ENCODE data around the gene SALL4. TPM values are rescaled to one million over a fixed set of nuclear protein-coding genes. Genes with fewer than 3 reads are reported as not detected.
A peak's percentile ranks its signal among the peaks of the same experiment; 100 is the strongest.

The SALL4 gene
- total RNA-seq = 100 to 1,000 TPM; 333 to 397 TPM
- 49.1 TPM for polyA plus RNA-seq (2013, experiment 1 of 2)
- polyA plus RNA-seq (2013, experiment 2 of 2) = 49.8 TPM
- long read RNA-seq, experiment 1, full-length matches to known transcripts = 8 of 38 reads
- long read RNA-seq, experiment 1, partial matches to known transcripts = 13 of 38 reads
- long read RNA-seq, experiment 1, other reads (novel, unspliced or antisense) = 17 of 38 reads
- long read RNA-seq, experiment 2, full-length matches to known transcripts = 128 of 206 reads
- long read RNA-seq, experiment 2, partial matches to known transcripts = 49 of 206 reads
- long read RNA-seq, experiment 2, other reads (novel, unspliced or antisense) = 29 of 206 reads
- long read RNA-seq, experiment 3, full-length matches to known transcripts = 1,111 of 1,299 reads
- long read RNA-seq, experiment 3, partial matches to known transcripts = 91 of 1,299 reads
- long read RNA-seq, experiment 3, other reads (novel, unspliced or antisense) = 97 of 1,299 reads
- long read RNA-seq, experiment 4, partial matches to known transcripts = 3 of 15 reads
- long read RNA-seq, experiment 4, other reads (novel, unspliced or antisense) = 9 of 15 reads

GRCh38 chr20:51802170-51802751, at the start of gene SALL4:
Gene SALL4, minus strand, starts transcription at chr20:51802521. Its CDS starts 113 bp downstream, at chr20:51802408.
- no peaks in the 10 kb centered on the region for H3K9me3 Mint-ChIP-seq
- peaks cover 43% of the 10 kb centered on the region for H3K4me1 Mint-ChIP-seq
- H3K27me3 Mint-ChIP-seq (ENCODE audit: insufficient read depth) = no peaks in the 10 kb centered on the region
- Histone ChIP-seq H3K4me1 (ENCODE audit: control insufficient read depth, insufficient read depth, low read length) (peaks cover 10% of the 10 kb centered on the region), H3K27me3 (ENCODE audit: control insufficient read depth, insufficient read depth, low read length, poor library complexity, severe bottlenecking) (no peaks in the 10 kb centered on the region), H3K9ac (ENCODE audit: extremely low read depth, low read length, poor library complexity, severe bottlenecking) (peak within 1 kb of the TSS; percentile 94), H3K9me3 (ENCODE audit: control insufficient read depth, low read length) (no peaks in the 10 kb centered on the region), H3K4me3 (ENCODE audit: low read length) (peak within 1 kb of the TSS; percentile 99), H3K36me3 (ENCODE audit: control insufficient read depth, insufficient read depth, low read length) (peaks cover 10% of the 10 kb centered on the region), H3K27ac (ENCODE audit: low read depth, low read length) (peak within 1 kb of the TSS; percentile 73)
- TF ChIP-seq CTCF (conservative IDR thresholded peaks at IDR 0.05) = no peak
- peak within 1 kb of the TSS; percentile 97 for H3K27ac Mint-ChIP-seq
- 0% methylated on average over 16 to 44 of the region's 44 CpGs for WGBS, 2 experiments (ENCODE audit: insufficient coverage in 1 of 2, insufficient read length in 1 of 2)
- peak; percentile 96 for DNase-seq
- peak within 1 kb of the TSS; percentile 98 for H3K4me3 Mint-ChIP-seq
- H3K36me3 Mint-ChIP-seq (ENCODE audit: low read depth) = peaks cover 20% of the 10 kb centered on the region

DNA sequence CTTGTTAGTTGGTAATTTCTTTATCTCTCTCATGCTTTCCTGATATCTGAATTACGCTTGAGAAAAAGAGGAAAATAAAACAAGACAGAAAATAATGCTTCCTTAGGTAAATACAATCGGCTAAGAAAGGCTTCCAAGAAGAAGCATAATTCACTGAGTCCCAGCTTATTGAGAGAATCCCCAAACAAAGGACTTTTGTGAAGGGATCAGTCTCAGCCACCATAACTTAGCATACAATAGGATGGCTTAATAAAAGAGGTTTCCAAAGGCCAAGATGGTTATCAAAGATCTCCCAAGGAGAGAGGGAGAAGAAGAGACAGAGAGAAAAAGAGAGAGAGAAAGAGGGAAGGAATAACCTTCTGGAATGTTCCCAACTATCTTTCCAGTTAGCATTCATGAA, 46.0 kb upstream of the SALL4 start:
- Mint-ChIP-seq H3K36me3 (ENCODE audit: low read depth) (no peaks in the 10 kb centered on the region), H3K4me1 (peaks cover 15% of the 10 kb centered on the region), H3K27me3 (ENCODE audit: insufficient read depth) (no peaks in the 10 kb centered on the region), H3K9me3 (no peaks in the 10 kb centered on the region), H3K4me3 (no peak overlapping the region), H3K27ac (peak overlapping the region; percentile 74)
- 54 to 71% methylated on average over 1 to 2 of the region's 2 CpGs for WGBS, 2 experiments (ENCODE audit: insufficient coverage in 1 of 2, insufficient read length in 1 of 2)
- H3K9me3 ChIP-seq (ENCODE audit: control insufficient read depth, low read length) = no peaks in the 10 kb centered on the region
- peaks cover 4% of the 10 kb centered on the region for H3K4me1 ChIP-seq (ENCODE audit: control insufficient read depth, insufficient read depth, low read length)
- peak overlapping the region; percentile 38 for H3K9ac ChIP-seq (ENCODE audit: extremely low read depth, low read length, poor library complexity, severe bottlenecking)
- H3K4me3 ChIP-seq (ENCODE audit: low read length) = peak overlapping the region; percentile 73
- TF ChIP-seq CTCF (conservative IDR thresholded peaks at IDR 0.05) = no peak
- no peaks in the 10 kb centered on the region for H3K27me3 ChIP-seq (ENCODE audit: control insufficient read depth, insufficient read depth, low read length, poor library complexity, severe bottlenecking)
- no peak for DNase-seq
- no peaks in the 10 kb centered on the region for H3K36me3 ChIP-seq (ENCODE audit: control insufficient read depth, insufficient read depth, low read length)
- peak overlapping the region; percentile 38 for H3K27ac ChIP-seq (ENCODE audit: low read depth, low read length)

DNA sequence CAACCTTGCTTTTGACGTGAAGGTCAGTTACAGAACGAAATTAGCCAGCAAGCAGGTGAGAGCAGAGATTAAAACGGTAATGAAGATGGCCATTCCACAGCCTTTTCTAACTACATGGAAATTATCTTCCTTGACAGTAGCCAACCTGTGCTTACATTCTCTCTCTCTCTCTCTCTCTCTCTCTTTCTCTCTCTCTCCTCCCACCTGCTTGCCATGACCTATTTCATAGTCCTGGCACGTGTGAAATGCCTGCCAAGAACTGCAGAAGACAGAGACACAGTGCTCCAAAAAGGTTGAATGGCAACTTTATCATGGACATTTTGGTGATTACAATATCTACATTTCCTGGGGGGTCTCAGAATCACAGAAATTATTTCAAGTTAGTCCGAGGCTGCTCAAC, 38.5 kb upstream of the SALL4 start:
- H3K27ac Mint-ChIP-seq = no peak overlapping the region
- no peak for DNase-seq
- Histone ChIP-seq H3K27ac (ENCODE audit: low read depth, low read length) (no peak overlapping the region), H3K9me3 (ENCODE audit: control insufficient read depth, low read length) (no peaks in the 10 kb centered on the region), H3K4me1 (ENCODE audit: control insufficient read depth, insufficient read depth, low read length) (no peaks in the 10 kb centered on the region), H3K4me3 (ENCODE audit: low read length) (no peak overlapping the region), H3K36me3 (ENCODE audit: control insufficient read depth, insufficient read depth, low read length) (no peaks in the 10 kb centered on the region), H3K9ac (ENCODE audit: extremely low read depth, low read length, poor library complexity, severe bottlenecking) (no peak overlapping the region), H3K27me3 (ENCODE audit: control insufficient read depth, insufficient read depth, low read length, poor library complexity, severe bottlenecking) (no peaks in the 10 kb centered on the region)
- 89 to 92% methylated on average over 5 of the region's 5 CpGs for WGBS, 2 experiments (ENCODE audit: insufficient coverage in 1 of 2, insufficient read length in 1 of 2)
- peaks cover 5% of the 10 kb centered on the region for H3K4me1 Mint-ChIP-seq
- TF ChIP-seq CTCF (conservative IDR thresholded peaks at IDR 0.05) = no peak
- no peaks in the 10 kb centered on the region for H3K36me3 Mint-ChIP-seq (ENCODE audit: low read depth)
- no peaks in the 10 kb centered on the region for H3K9me3 Mint-ChIP-seq
- H3K27me3 Mint-ChIP-seq (ENCODE audit: insufficient read depth) = no peaks in the 10 kb centered on the region
- no peak overlapping the region for H3K4me3 Mint-ChIP-seq

Data from endodermal cell (in vitro differentiated cells).